Endodermal cell (in vitro differentiated cells): ENCODE data around the gene SLC10A6. TPM values are rescaled to one million over a fixed set of nuclear protein-coding genes. Genes with fewer than 3 reads are reported as not detected.

Source experiments
- DNase-seq: peaks from one replicate; pipeline ENCODE4 v3.0.0-alpha.2; 2017
- H3K27ac ChIP-seq: 2 replicates; pipeline ENCODE4 v1.5.1; 2013; ENCODE audit warnings: mild to moderate bottlenecking, low read depth, low read length, moderate library complexity
- H3K27me3 ChIP-seq: 2 replicates; pipeline ENCODE4 v1.6.1; 2013; ENCODE audit warnings: mild to moderate bottlenecking, low read length, moderate library complexity; ENCODE audit not compliant: insufficient read depth, control insufficient read depth, poor library complexity, severe bottlenecking
- H3K36me3 ChIP-seq: 2 replicates; pipeline ENCODE4 v1.7.0; 2013; ENCODE audit warnings: mild to moderate bottlenecking, low read length, moderate library complexity; ENCODE audit not compliant: control insufficient read depth, insufficient read depth
- H3K4me1 ChIP-seq: one replicate; pipeline ENCODE4 v1.7.0; 2013; ENCODE audit warnings: low read length; ENCODE audit not compliant: control insufficient read depth, insufficient read depth
- H3K4me3 ChIP-seq: 2 replicates; pipeline ENCODE4 v1.5.1; 2013; ENCODE audit warnings: mild to moderate bottlenecking, low read length, moderate library complexity
- H3K9ac ChIP-seq: 2 replicates; pipeline ENCODE4 v1.6.1; 2013; ENCODE audit warnings: mild to moderate bottlenecking, low read length, moderate library complexity; ENCODE audit not compliant: poor library complexity, severe bottlenecking; ENCODE audit errors: extremely low read depth
- H3K9me3 ChIP-seq: 2 replicates; pipeline ENCODE4 v1.6.1; 2013; ENCODE audit warnings: mild to moderate bottlenecking, low read length, moderate library complexity; ENCODE audit not compliant: control insufficient read depth
- H3K27ac Mint-ChIP-seq: 2 replicates; pipeline ENCODE4 v1.8.0; 2020; ENCODE audit warnings: mixed read lengths
- H3K27me3 Mint-ChIP-seq: 2 replicates; pipeline ENCODE4 v1.8.0; 2021; ENCODE audit warnings: mild to moderate bottlenecking, mixed read lengths; ENCODE audit not compliant: insufficient read depth
- H3K36me3 Mint-ChIP-seq: 2 replicates; pipeline ENCODE4 v1.8.0; 2020; ENCODE audit warnings: low read depth, mixed read lengths
- H3K4me1 Mint-ChIP-seq: 2 replicates; pipeline ENCODE4 v1.8.0; 2020; ENCODE audit warnings: mixed read lengths
- H3K4me3 Mint-ChIP-seq: 2 replicates; pipeline ENCODE4 v1.8.0; 2020; ENCODE audit warnings: mild to moderate bottlenecking, moderate library complexity, mixed read lengths
- H3K9me3 Mint-ChIP-seq: 2 replicates; pipeline ENCODE4 v1.8.0; 2020; ENCODE audit warnings: mild to moderate bottlenecking, mixed read lengths
- CTCF ChIP-seq: fragments of 200-600 bp; sonication (generic); conservative IDR thresholded peaks from 2 replicates; pipeline ENCODE4 v1.5.0; 2021; ENCODE audit warnings: antibody characterized with exemption, mild to moderate bottlenecking
- WGBS, 2 experiments: methylation state at CpG; one replicate each; pipeline versions ENCODE4 v1.1.5 to v1.1.7; 2013; ENCODE audit warnings: missing lambda C conversion rate in 2 of 2, mixed read lengths in 1 of 2; ENCODE audit not compliant: insufficient coverage in 1 of 2, insufficient read length in 1 of 2; 5-methylcytosine and 5-hydroxymethylcytosine counted together
- total RNA-seq, 2 donors: library from RNA; stranded (reverse); fragmentation: NEBNext Ultra II Directional in 1 of 2; extraction: Animal tissue kit (Norgen Biotek cat#: 25700) in 1 of 2; gene quantifications; 2 replicates in 1 of 2; 3 replicates in 1 of 2; pipeline ENCODE4 v1.2.1, GENCODE V29; 2021

SLC10A6 gene
- total RNA-seq, 2 donors from 2014 or later, result not detected

GRCh38 chr4:86822136-86822535 is 27.0 kb downstream of the SLC10A6 start:
- Mint-ChIP-seq H3K27ac (no peak overlapping the region), H3K36me3 (peaks cover 6% of the 10 kb centered on the region), H3K9me3 (no peaks in the 10 kb centered on the region), H3K4me1 (peaks cover 14% of the 10 kb centered on the region), H3K4me3 (no peak overlapping the region), H3K27me3 (no peaks in the 10 kb centered on the region)
- no peaks in the 10 kb centered on the region for H3K4me1 ChIP-seq
- WGBS, 2 experiments, result 92 to 100% methylated on average over 1 to 2 of the region's 2 CpGs
- DNase-seq, result no peak
- peaks cover 6% of the 10 kb centered on the region for H3K27me3 ChIP-seq
- no peaks in the 10 kb centered on the region for H3K36me3 ChIP-seq
- no peak overlapping the region for H3K4me3 ChIP-seq
- H3K9me3 ChIP-seq, result no peaks in the 10 kb centered on the region
- no peak overlapping the region for H3K27ac ChIP-seq
- no peak for TF ChIP-seq CTCF
- H3K9ac ChIP-seq, result no peak overlapping the region

GRCh38 chr4:86821151-86821550 is 28.0 kb downstream of the SLC10A6 start:
- WGBS, 2 experiments, result 86% methylated on average over 1 of the region's 1 CpG; no CpG with 5 or more reads in 1 of the 2 experiments
- H3K36me3 Mint-ChIP-seq, result peaks cover 10% of the 10 kb centered on the region

GRCh38 chr4:86819561-86819960 is 29.6 kb downstream of the SLC10A6 start:
- Histone ChIP-seq H3K4me1 (no peaks in the 10 kb centered on the region), H3K36me3 (peaks cover 23% of the 10 kb centered on the region), H3K4me3 (no peak overlapping the region), H3K9ac (no peak overlapping the region), H3K27ac (no peak overlapping the region), H3K9me3 (peaks cover 17% of the 10 kb centered on the region), H3K27me3 (peaks cover 6% of the 10 kb centered on the region)
- Mint-ChIP-seq H3K27me3 (no peaks in the 10 kb centered on the region), H3K9me3 (peaks cover 9% of the 10 kb centered on the region), H3K36me3 (peaks cover 24% of the 10 kb centered on the region), H3K4me3 (no peak overlapping the region), H3K4me1 (peaks cover 19% of the 10 kb centered on the region), H3K27ac (no peak overlapping the region)
- no peak for TF ChIP-seq CTCF
- 93 to 94% methylated on average over 3 to 7 of the region's 7 CpGs for WGBS, 2 experiments
- no peak for DNase-seq

More at GRCh38 chr4:86821151-86821550, 28.0 kb downstream of the SLC10A6 start:
- H3K4me1 ChIP-seq, result no peaks in the 10 kb centered on the region
- no peak overlapping the region for H3K27ac ChIP-seq
- peaks cover 6% of the 10 kb centered on the region for H3K27me3 ChIP-seq
- H3K9ac ChIP-seq, result no peak overlapping the region
- no peak for DNase-seq
- TF ChIP-seq CTCF, result no peak
- Mint-ChIP-seq H3K27me3 (no peaks in the 10 kb centered on the region), H3K9me3 (no peaks in the 10 kb centered on the region), H3K27ac (no peak overlapping the region), H3K4me3 (no peak overlapping the region), H3K4me1 (peaks cover 19% of the 10 kb centered on the region)
- H3K36me3 ChIP-seq, result peaks cover 7% of the 10 kb centered on the region
- peaks cover 1% of the 10 kb centered on the region for H3K9me3 ChIP-seq
- no peak overlapping the region for H3K4me3 ChIP-seq
